PC-3 (cell line): ENCODE data around the gene MXI1. TPM values are rescaled to one million over a fixed set of nuclear protein-coding genes. Genes with fewer than 3 reads are reported as not detected.
A peak's percentile ranks its signal among the peaks of the same experiment; 100 is the strongest.

Experiments
- ATAC-seq: fragments of 200-7000 bp; cut with Tn5 transposase; 2 replicates; pipeline ENCODE4 v1.9.1; 2020; ENCODE audit warnings: mild to moderate bottlenecking, moderate library complexity
- BruUV-seq: library from RNA; stranded (reverse); fragments of 400-500 nt; replicated peaks from 2 replicates; lab custom pipeline; 2021; lab: Mats Ljungman, UMichigan
- CTCF ChIA-PET: fragments of 300-600 bp; sonication (Branson Sonifier 250); formaldehyde crosslinking; loops from one replicate; lab custom pipeline; 2022; ENCODE audit warnings: antibody characterized with exemption; lab: Charles Lee
- POLR2A ChIA-PET: fragments of 300-600 bp; sonication (Branson Sonifier 250); formaldehyde crosslinking; loops from one replicate; lab custom pipeline; 2022; ENCODE audit warnings: antibody characterized with exemption; ENCODE audit not compliant: unreplicated experiment; lab: Charles Lee
- DNase-seq: peaks from one replicate; pipeline ENCODE4 v3.0.0-alpha.2; 2015
- H2AFZ ChIP-seq: fragments of 300-600 bp; sonication (generic); 2 replicates; pipeline ENCODE4 v1.6.0; 2016; ENCODE audit warnings: antibody characterized with exemption, low read length
- H3F3A ChIP-seq: fragments of 300-600 bp; sonication (generic); one replicate; pipeline ENCODE4 v1.6.0; 2017; ENCODE audit warnings: antibody characterized with exemption, low read length, control low read depth, mild to moderate bottlenecking; ENCODE audit not compliant: unreplicated experiment
- H3K27ac ChIP-seq: fragments of 300-600 bp; sonication (generic); 2 replicates; pipeline ENCODE4 v1.5.1; 2016; ENCODE audit warnings: mild to moderate bottlenecking, low read length
- H3K27me3 ChIP-seq: fragments of 300-600 bp; sonication (generic); 2 replicates; pipeline ENCODE4 v1.6.1; 2016; ENCODE audit warnings: low read length, mixed read lengths
- H3K36me3 ChIP-seq: fragments of 300-600 bp; sonication (generic); 2 replicates; pipeline ENCODE4 v1.6.1; 2016; ENCODE audit warnings: low read depth, mixed run types, low read length, mixed read lengths
- H3K4me1 ChIP-seq: fragments of 300-600 bp; sonication (generic); 2 replicates; pipeline ENCODE4 v1.5.1; 2016; ENCODE audit warnings: low read length; ENCODE audit not compliant: insufficient read depth
- H3K4me2 ChIP-seq: fragments of 300-600 bp; sonication (generic); 2 replicates; pipeline ENCODE4 v1.6.0; 2016; ENCODE audit warnings: low read length
- H3K4me3 ChIP-seq: fragments of 300-600 bp; sonication (generic); 2 replicates; pipeline ENCODE4 v1.5.1; 2016; ENCODE audit warnings: mild to moderate bottlenecking, low read length, mixed read lengths
- H3K79me2 ChIP-seq: fragments of 300-600 bp; sonication (generic); 2 replicates; pipeline ENCODE4 v1.6.1; 2017; ENCODE audit warnings: low read length, mixed read lengths
- H3K9ac ChIP-seq: fragments of 300-600 bp; sonication (generic); 2 replicates; pipeline ENCODE4 v1.6.0; 2016; ENCODE audit warnings: mild to moderate bottlenecking, low read length
- H3K9me2 ChIP-seq: fragments of 300-600 bp; sonication (generic); replicated peaks from 2 replicates; pipeline ENCODE4 v1.6.1; 2016; ENCODE audit warnings: mixed run types, low read length, mixed read lengths
- H3K9me3 ChIP-seq: fragments of 300-600 bp; sonication (generic); 2 replicates; pipeline ENCODE4 v1.6.1; 2016; ENCODE audit warnings: low read length, mixed read lengths
- H4K20me1 ChIP-seq: fragments of 300-600 bp; sonication (generic); 2 replicates; pipeline ENCODE4 v1.6.1; 2016; ENCODE audit warnings: low read length, mixed read lengths
- CTCF ChIP-seq: fragments of 300-600 bp; sonication (generic); conservative IDR thresholded peaks from 2 replicates; pipeline ENCODE4 v1.5.1; 2017; ENCODE audit warnings: antibody characterized with exemption, low read depth, mild to moderate bottlenecking, low read length
- EZH2 ChIP-seq: fragments of 300-600 bp; sonication (generic); IDR thresholded peaks from one replicate; pipeline ENCODE4 v1.6.1; 2017; ENCODE audit warnings: antibody characterized with exemption, mild to moderate bottlenecking, low read length; ENCODE audit not compliant: unreplicated experiment
- EZH2phosphoT487 ChIP-seq: fragments of 300-600 bp; sonication (generic); IDR thresholded peaks from 2 replicates; pipeline ENCODE4 v1.6.1; 2018; ENCODE audit warnings: mild to moderate bottlenecking, antibody characterized with exemption, low read length, borderline replicate concordance
- intact Hi-C: fragments of 100-400 bp; cut with micrococcal nuclease; formaldehyde crosslinking; loops from 2 replicates; pipeline ENCODE4 v1.9.0; 2023
- total RNA-seq: library from RNA; depleted of rRNA; stranded (reverse); fragments of >200 nt; gene quantifications from 2 replicates; pipeline ENCODE4 v1.2.3, GENCODE V29; 2014

The MXI1 gene
- total RNA-seq, 1 experiment from 2014 or later = 18.0 TPM

- Histone ChIP-seq H3F3A (peaks cover 13% of the 10 kb centered on the region), H3K4me1 (peaks cover 48% of the 10 kb centered on the region), H3K4me3 (no peak overlapping the region), H3K4me2 (no peak overlapping the region), H4K20me1 (no peaks in the 10 kb centered on the region), H3K9ac (no peak overlapping the region), H3K79me2 (no peaks in the 10 kb centered on the region), H3K27me3 (no peaks in the 10 kb centered on the region), H3K9me2 (no peaks in the 10 kb centered on the region), H3K36me3 (no peaks in the 10 kb centered on the region), H3K27ac (peak overlapping the region; percentile 99), H2AFZ (no peak overlapping the region), H3K9me3 (no peaks in the 10 kb centered on the region)
- ChIA-PET CTCF (interaction anchor here (0.6 kb wide), 1 partner anchor 28 kb away, joined by 3 read pairs; no protein-coding TSS in a partner anchor), POLR2A (no interaction called here)
- no TSS peak for BruUV-seq
- intact Hi-C loops = no loop called here
- DNase-seq = peak; percentile 26
- ATAC-seq = no peak
- TF ChIP-seq CTCF (no peak), EZH2phosphoT487 (no peak), EZH2 (no peak)
These were observed 116.9 kb downstream of the MXI1 start for GRCh38 chr10:110324201-110324804.

GRCh38 chr10:110324805-110325280 is 117.4 kb downstream of the MXI1 start:
- intact Hi-C loops = no loop called here
- TF ChIP-seq EZH2 (no peak), EZH2phosphoT487 (no peak), CTCF (no peak)
- ATAC-seq (no peak), DNase-seq (no peak)
- no peaks in the 10 kb centered on the region for H3K9me2 ChIP-seq
- no peaks in the 10 kb centered on the region for H3K9me3 ChIP-seq
- H3K4me2 ChIP-seq = no peak overlapping the region
- peak overlapping the region; percentile 22; the same call in 1 of the 2 replicates for H3K9ac ChIP-seq
- no peak overlapping the region for H3K4me3 ChIP-seq
- no TSS peak for BruUV-seq
- no peaks in the 10 kb centered on the region for H3K36me3 ChIP-seq
- no peak overlapping the region for H2AFZ ChIP-seq
- CTCF ChIA-PET = no interaction called here
- POLR2A ChIA-PET = no interaction called here
- H3K79me2 ChIP-seq = no peaks in the 10 kb centered on the region
- no peaks in the 10 kb centered on the region for H3K27me3 ChIP-seq
- H4K20me1 ChIP-seq = no peaks in the 10 kb centered on the region
- H3K4me1 ChIP-seq = peaks cover 48% of the 10 kb centered on the region
- H3K27ac ChIP-seq = peak overlapping the region; percentile 99
- peaks cover 13% of the 10 kb centered on the region for H3F3A ChIP-seq
